Spleen (tissue), 7 donors: ENCODE measurements around the gene VSTM2A.

Experiments used
- CTCF ChIP-seq, 11 experiments: fragments of 200-600 bp in 7 of 11; fragments of 450-650 bp in 4 of 11; sonication (generic) in 4 of 11; IDR thresholded peaks in 8 of 11; conservative IDR thresholded peaks in 3 of 11; 1 replicate in 7 of 11; 2 replicates in 4 of 11; pipeline versions ENCODE4 v1.4.0 to v1.8.0; 2016 to 2021; ENCODE audit warnings: antibody characterized with exemption in 11 of 11, inconsistent platforms in 4 of 11, mild to moderate bottlenecking in 1 of 11
- POLR2A ChIP-seq, 3 donors: fragments of 450-650 bp; IDR thresholded peaks; one replicate each; pipeline ENCODE4 v1.5.1; 2017; ENCODE audit warnings: antibody characterized with exemption in 3 of 3, mild to moderate bottlenecking in 1 of 3
- donor health status: DM: no; HTN: no; CAD: no; lungs with moderate emphysema.
- donor health status: DM: no; HTN: no; CAD: no.
- donor health status: DM: no; HTN: no; CAD: no.

- no peak for TF ChIP-seq CTCF (IDR thresholded peaks at IDR 0.05 in 8 of 11, conservative IDR thresholded peaks at IDR 0.05 in 3 of 11)
- TF ChIP-seq POLR2A (IDR thresholded peaks at IDR 0.05): no peak
These were observed 18.5 kb downstream of the VSTM2A start for GRCh38 chr7:54560723-54561122.
